ENCODE data around the gene TIMM29. TPM values are rescaled to one million over a fixed set of nuclear protein-coding genes. Genes with fewer than 3 reads are reported as not detected.

The TIMM29 gene
- polyA plus RNA-seq, 3 donors = 5.2 to 18.7 (median 14.1) TPM

DNA sequence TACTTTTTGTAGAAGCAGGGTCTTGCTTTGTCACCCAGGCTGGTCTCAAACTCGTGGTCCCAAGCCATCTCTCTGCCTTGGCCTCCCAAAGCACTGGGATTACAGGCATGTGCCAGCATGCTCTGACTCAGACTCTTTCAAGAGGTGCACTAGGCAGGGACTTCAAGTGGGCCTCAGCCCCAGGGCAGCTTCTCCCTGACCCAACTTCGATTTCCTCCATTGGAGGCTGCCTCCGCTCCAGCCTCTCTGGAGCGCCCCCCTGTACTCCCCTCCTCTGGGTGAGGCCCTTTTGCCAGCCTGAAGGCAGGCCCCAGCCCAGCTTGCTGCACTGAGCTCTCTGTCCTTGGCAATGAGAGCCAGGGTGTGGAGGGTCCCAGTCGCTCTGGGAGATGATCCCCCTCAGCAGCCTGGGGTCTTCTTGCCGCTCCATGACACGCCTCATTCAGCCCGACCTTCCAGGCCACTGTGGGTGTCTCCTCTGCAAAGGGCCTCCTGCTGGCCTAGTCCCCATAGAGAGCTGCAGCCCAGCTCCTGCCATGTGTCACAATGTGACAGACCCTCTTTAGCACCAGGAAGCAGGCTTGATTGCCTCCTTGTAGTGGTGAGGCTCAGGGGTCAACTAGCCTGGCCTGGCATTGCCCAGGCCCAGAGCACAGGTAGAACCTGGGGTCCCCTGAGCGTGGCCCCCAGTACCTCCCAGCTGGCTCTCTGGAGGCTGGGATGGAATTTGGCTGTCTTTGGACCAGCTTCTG lies 40.8 kb upstream of the TIMM29 start:
- Histone ChIP-seq H3K4me3 (replicated peaks in 1 of 3; ENCODE audit: low read depth in 2 of 3, low read length in 3 of 3) (no peak overlapping the region), H3K4me2 (replicated peaks; ENCODE audit: extremely low read depth, low read length, poor library complexity, severe bottlenecking) (no peak overlapping the region), H3K9me3 (replicated peaks in 1 of 2; ENCODE audit: control insufficient read depth in 1 of 2, insufficient read depth in 1 of 2, low read length in 2 of 2) (no peaks in the 10 kb centered on the region), H3K27ac (ENCODE audit: low read depth in 1 of 2, low read length in 2 of 2) (no peak overlapping the region), H4K20me1 (ENCODE audit: insufficient read depth, low read length) (peaks cover 56% of the 10 kb centered on the region), H3K9ac (ENCODE audit: insufficient read depth, low read length, poor library complexity, severe bottlenecking) (no peak overlapping the region), H2AFZ (ENCODE audit: insufficient read depth, low read depth, low read length, poor library complexity, severe bottlenecking) (no peak overlapping the region), H3K79me2 (ENCODE audit: insufficient read depth, low read length) (peaks cover 24% of the 10 kb centered on the region), H3K4me1 (ENCODE audit: control insufficient read depth in 1 of 2, insufficient read depth in 2 of 2, low read length in 2 of 2) (no peaks in the 10 kb centered on the region), H3K36me3 (replicated peaks in 1 of 2; ENCODE audit: control insufficient read depth in 1 of 2, insufficient read depth in 2 of 2, low read length in 2 of 2) (no peaks in the 10 kb centered on the region), H3K27me3 (ENCODE audit: control insufficient read depth in 2 of 2, insufficient read depth in 2 of 2, low read length in 2 of 2) (no peaks in the 10 kb centered on the region)
- DNase-seq = no peak
- Mint-ChIP-seq H3K4me1 (peaks cover 4% of the 10 kb centered on the region), H3K36me3 (peaks cover 2 to 6% of the 10 kb centered on the region in 2 donors), H3K27ac (peak overlapping the region in 1 of 7 donors; percentile 32), H3K27me3 (ENCODE audit: low read depth in 3 of 3) (peaks cover 0 to 5% (median 0%) of the 10 kb centered on the region in 3 donors), H3K9me3 (no peaks in the 10 kb centered on the region), H3K4me3 (no peak overlapping the region)
- intact Hi-C loops (cut with micrococcal nuclease) = no loop called here
- TF ChIP-seq CTCF (IDR thresholded peaks at IDR 0.05) = no peak
- 98% methylated on average over 9 of the region's 9 CpGs for WGBS (ENCODE audit: insufficient coverage)

DNA sequence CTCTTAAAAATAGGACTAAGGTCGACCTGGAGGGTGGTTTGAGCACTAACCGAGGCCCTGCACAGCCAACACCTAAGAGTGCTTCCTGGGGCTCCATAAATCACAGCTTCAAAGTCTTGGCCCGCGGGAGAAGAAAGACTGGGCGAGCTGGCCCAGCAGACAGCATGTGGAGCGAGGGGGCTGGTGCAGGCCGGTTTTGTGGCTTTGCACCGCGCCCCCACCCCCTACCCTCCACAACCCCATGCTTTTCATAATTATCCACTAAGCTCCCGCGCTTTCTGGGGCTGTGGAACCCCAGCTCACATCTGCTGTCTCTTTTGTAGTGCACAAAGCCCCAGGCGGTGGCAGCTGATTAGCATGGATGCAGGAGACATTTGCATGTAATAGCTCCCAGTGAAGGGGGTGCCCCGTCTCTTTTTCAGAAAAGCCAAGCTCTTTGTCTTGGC lies 40.2 kb upstream of the TIMM29 start:
- no peak overlapping the region for H3K4me2 ChIP-seq (replicated peaks; ENCODE audit: extremely low read depth, low read length, poor library complexity, severe bottlenecking)
- no peak overlapping the region for H3K27ac ChIP-seq (ENCODE audit: low read depth in 1 of 2, low read length in 2 of 2)
- no peak overlapping the region for H3K9ac ChIP-seq (ENCODE audit: insufficient read depth, low read length, poor library complexity, severe bottlenecking)

More for the DNA sequence above, 40.2 kb upstream of the TIMM29 start:
- H3K9me3 Mint-ChIP-seq = no peaks in the 10 kb centered on the region
- peaks cover 49% of the 10 kb centered on the region for H4K20me1 ChIP-seq (ENCODE audit: insufficient read depth, low read length)
- H3K36me3 Mint-ChIP-seq = peaks cover 2 to 3% of the 10 kb centered on the region in 2 donors
- no peak for TF ChIP-seq CTCF (IDR thresholded peaks at IDR 0.05)
- H3K4me3 Mint-ChIP-seq = no peak overlapping the region
- H3K4me1 Mint-ChIP-seq = peaks cover 4% of the 10 kb centered on the region
- H3K79me2 ChIP-seq (ENCODE audit: insufficient read depth, low read length) = peaks cover 24% of the 10 kb centered on the region
- H3K9me3 ChIP-seq (replicated peaks in 1 of 2; ENCODE audit: control insufficient read depth in 1 of 2, insufficient read depth in 1 of 2, low read length in 2 of 2) = no peaks in the 10 kb centered on the region
- H2AFZ ChIP-seq (ENCODE audit: insufficient read depth, low read depth, low read length, poor library complexity, severe bottlenecking) = no peak overlapping the region
- H3K36me3 ChIP-seq (replicated peaks in 1 of 2; ENCODE audit: control insufficient read depth in 1 of 2, insufficient read depth in 2 of 2, low read length in 2 of 2) = no peaks in the 10 kb centered on the region
- H3K4me3 ChIP-seq (replicated peaks in 1 of 3; ENCODE audit: low read depth in 2 of 3, low read length in 3 of 3) = no peak overlapping the region
- no peak for DNase-seq
- H3K27me3 Mint-ChIP-seq (ENCODE audit: low read depth in 3 of 3) = peaks cover 0 to 3% (median 0%) of the 10 kb centered on the region in 3 donors
- H3K4me1 ChIP-seq (ENCODE audit: control insufficient read depth in 1 of 2, insufficient read depth in 2 of 2, low read length in 2 of 2) = no peaks in the 10 kb centered on the region
- 90% methylated on average over 7 of the region's 13 CpGs for WGBS (ENCODE audit: insufficient coverage)
- intact Hi-C loops (cut with micrococcal nuclease) = no loop called here
- H3K27ac Mint-ChIP-seq = no peak overlapping the region
- H3K27me3 ChIP-seq (ENCODE audit: control insufficient read depth in 2 of 2, insufficient read depth in 2 of 2, low read length in 2 of 2) = no peaks in the 10 kb centered on the region

Measured in CD14-positive monocyte (primary cell).